Skeletal muscle cell (primary cell): ENCODE measurements around the gene ELMO2.
"Not testable (repeated sequence)": the region's sequence is repeated elsewhere in the genome, so short reads cannot be mapped to it uniquely, and the experiment has no call there.

Experiments used
- DNase-seq: peaks from one replicate; pipeline ENCODE4 v3.0.0-alpha.2; 2010; ENCODE audit warnings: low read depth
- H3K4me3 ChIP-seq: 2 replicates; pipeline ENCODE4 v1.5.1; 2011; ENCODE audit warnings: low read depth, mild to moderate bottlenecking, control low read depth, low read length, moderate library complexity

ELMO2 gene

DNA sequence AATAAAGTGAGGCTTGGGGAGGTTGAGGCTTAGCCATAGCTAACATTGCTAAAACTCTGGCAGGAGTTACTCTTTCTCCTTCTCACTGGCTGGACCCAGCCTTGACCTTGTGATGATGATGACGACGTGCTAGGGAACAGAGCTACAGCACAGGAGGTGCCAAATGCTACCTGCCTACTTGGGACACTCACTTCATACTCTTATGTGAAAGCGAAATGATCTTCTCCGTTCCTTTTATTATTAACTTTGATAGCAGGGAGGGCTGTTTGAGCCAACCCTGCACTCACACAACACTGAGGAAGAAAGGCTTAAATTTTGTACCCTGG, 1.2 kb upstream of the ELMO2 start:
- no peak for DNase-seq
- no peak overlapping the region for H3K4me3 ChIP-seq

DNA sequence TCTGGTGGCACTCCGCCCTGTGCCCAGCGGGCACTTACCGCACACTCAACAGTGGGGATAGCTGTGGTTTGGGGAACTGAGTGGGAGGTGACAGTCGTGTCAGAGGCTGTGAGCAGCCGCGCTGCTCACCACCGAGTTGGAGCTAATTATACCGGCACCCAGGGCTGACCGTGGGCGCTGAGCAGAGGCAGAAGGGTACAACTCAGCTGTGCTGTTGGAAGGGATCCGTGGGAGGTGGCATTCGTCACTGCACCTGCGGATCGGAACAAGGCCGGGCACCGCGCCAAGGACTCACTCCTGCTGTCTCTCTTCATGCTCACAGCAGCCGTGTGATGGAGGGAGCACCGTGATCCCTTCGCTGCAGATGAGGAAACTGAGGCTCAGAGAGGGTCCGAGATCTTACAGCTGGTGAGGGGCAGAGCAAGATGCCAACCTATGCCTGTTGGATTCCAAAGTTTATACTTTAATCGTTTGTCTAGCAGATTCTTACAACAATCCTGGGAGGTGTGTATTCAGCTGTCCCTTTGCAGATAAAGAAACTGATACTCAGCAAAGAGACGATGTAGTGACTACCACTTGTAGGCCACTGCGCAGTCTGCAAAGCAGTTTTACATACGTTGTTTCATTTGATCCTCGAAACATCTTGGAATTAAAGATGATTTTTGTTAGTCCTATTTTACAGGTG, 713 bp upstream of the ELMO2 start:
- peak overlapping the region; percentile 82 for H3K4me3 ChIP-seq
- peak; percentile 26 for DNase-seq

DNA sequence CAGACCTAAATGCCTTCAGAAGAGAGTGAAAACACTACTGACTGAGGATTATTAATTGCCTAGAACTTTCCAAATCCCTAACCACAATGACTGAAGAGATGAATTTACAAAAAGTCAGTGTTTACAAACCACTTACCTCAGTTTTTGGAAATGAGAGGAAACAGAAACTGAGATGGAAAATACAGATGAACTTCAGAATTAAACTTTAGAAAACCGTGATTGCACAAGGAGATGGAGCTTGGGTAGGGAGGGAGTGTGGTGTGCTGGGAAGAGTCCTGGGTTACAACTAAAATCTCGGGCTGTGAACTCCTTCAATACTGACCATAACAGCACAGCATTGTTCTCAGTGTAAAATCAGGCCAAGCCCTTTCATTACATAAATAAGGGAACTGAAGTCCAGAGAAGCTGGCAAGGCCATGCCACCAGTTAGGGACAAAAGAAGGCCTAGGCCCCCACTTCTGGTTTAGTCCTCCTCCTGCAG, 4.0 kb downstream of the ELMO2 start:
- no peak overlapping the region for H3K4me3 ChIP-seq
- DNase-seq = no peak

DNA sequence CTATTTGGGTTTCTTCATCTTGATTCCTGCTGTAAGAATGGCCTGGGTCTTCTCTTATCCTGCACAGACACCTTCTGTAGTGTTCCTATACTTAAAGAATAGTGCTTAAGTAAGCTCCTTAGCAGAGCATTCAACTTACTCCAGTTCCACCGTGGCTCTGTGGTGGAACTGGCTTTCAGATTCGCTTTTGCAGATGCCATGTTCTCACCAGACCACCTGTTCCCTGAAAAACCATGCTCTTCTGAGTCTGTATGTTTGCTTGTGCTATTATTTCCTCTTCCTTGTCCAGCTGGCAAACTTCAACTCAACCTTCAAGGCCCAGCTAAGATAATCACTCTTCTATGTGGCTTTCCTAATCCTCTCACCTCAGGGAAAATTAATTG, 4.9 kb downstream of the ELMO2 start:
- H3K4me3 ChIP-seq = no peak overlapping the region
- no peak for DNase-seq

DNA sequence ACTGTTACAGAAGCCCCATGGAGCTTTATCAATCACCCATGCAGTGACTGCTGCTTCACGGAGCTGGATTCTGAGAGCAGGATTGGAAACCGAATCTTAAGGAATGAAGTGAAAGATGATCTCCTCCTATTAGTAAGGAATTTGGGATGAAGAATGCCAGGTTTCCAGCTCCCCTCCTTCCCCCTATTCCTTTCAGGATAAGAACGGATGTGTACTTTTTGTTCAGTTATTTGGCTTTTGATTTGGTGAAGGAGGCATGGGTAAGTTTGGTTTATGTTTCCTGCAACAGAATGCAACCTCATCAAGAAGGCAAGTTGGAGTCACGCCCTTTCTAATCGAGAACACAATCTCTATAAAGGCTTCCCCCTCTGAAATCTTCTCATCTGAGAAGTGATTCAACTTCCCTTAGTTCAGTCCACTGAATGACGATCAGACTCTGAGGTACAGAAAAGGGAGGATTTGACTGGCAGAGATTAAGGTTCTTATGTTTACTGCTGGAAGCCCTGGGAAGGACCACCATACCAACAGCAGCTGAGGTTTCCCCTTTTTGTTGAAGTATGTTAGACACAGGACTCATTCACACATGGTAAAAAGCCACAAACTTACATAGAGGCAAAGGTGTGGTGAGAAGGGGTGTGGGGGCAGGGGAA, 5.5 kb downstream of the ELMO2 start:
- peak overlapping the region; percentile 8 for H3K4me3 ChIP-seq
- DNase-seq = peak; percentile 21

DNA sequence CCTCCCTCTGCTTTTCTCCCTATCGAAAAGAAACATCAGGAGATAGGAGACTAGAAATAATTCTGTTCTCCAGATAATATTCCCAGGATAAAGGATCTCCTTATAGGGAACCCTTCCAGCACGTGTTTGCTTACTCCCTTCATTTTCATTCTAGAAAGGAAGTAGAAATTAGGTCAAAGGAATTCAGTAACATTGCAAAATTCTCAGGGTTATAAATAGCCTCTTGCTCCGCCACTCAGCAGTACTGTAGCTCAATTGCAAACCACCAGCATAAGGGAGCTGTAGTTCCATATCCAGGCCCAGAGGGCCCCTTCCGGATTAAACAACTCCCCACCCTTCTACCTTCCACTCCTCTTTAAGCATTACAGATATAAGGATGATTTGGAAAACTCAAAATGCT, 6.2 kb downstream of the ELMO2 start:
- H3K4me3 ChIP-seq = peak overlapping the region; percentile 8
- DNase-seq = peak; percentile 54

DNA sequence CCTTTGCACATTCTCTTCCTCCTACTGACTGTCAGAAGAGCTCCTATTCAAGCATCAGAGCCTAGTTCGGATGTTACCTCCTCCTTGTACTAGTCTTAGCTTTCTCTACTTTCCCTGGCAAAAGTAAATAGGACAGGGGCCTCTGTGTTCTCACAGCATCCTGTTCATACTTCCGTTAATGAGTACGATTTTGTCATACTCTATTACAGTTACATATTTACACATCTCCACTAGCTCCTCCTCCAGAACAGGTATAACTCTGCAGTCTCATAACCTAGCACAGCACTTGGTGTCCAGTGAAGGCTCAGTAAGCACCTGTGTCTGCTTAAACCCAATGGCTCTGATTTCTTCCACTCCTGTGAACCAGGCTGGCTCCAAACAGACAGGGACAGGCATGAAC, 7.0 kb downstream of the ELMO2 start:
- H3K4me3 ChIP-seq = no peak overlapping the region
- DNase-seq = no peak

DNA sequence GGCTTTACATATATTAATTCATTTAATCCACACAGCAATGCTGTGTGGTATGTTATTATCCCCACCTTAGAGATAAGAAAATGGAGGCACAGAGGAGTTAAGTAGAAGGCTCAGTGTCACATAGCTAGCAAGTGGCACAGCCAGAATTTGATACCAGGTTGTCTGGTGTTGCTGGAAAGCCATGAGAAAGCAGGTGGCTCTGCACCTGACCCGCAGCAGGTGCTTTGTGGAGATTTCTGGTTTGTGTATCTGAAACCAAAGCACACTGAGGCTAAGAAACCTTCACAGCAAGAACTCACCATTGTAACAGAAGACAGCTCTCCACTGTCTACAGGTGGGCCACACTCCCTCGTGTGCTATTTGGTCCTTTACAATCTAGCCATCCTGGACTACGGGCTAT, 7.5 kb downstream of the ELMO2 start:
- no peak overlapping the region for H3K4me3 ChIP-seq
- no peak for DNase-seq

DNA sequence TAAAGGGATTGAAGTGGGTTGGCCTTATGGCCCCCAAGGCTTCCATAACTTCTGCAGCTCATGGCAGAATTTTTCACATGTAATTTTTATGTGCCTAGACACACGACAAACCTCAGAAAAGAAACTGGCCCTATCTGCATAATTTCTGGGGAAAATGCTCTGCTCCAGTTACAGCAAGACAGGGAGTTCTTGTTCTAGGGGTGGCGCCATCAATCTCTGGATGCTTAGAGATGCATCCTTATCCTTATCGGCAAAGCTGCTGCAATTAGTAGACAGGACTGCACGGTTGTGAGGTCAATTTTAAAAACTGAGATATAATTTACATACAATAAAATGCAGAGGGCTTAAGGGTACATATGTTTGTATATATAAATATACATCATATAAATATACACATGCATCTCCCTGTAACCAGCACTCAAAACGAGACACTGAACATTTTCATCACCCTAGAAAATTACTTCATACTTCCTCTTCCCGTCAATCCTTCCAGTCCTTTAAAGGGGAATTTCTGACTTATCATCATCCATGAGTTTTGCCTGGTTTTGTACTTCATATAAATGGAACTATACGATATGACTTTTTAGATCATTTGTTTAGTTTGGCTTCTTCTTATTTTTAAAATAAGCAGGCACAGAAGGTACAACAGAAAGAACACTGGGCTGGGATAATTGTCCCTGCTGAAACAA, 10.2 kb downstream of the ELMO2 start:
- H3K4me3 ChIP-seq = no peak overlapping the region
- DNase-seq = no peak

DNA sequence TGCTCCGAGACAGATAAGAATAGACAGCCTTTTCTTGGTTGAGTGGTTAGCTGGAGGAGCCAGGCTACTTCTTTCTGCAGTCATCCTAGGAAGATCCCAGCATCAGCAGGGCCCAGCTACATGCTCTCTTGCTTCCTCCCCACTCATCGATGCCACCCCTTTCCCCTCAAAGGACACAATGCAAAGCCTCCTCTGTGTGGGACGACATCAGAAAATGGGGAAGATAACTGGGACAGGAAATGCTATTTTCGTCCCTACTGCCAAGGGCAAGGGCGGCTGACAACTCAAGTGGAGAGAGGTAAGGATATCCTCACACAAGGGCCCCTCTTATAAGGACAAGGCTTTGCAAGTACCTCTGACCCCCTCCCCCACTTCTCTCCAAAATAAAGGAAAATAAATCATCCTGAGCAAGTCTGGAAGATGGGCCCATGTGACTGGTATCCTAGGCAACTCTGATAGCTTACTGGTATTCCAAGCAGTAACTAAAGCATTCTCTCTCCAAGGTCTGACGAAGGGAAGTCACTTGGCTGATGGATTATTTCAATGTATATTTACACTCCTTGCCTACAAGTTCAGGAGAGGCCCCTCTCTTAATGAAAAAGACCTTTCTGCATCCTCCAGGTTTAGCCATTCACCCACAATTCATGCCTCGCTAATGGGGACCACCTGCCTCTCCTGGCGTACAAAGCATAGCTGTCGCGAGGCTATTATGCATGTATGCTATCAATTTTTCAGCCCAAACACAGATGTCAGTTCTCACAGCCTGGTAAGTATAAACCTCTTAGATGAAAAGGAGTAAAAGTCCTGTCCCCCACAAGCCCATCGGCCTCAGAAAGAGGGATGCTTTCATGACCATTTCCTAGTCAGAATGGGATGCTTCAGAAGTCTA, 11.3 kb downstream of the ELMO2 start:
- no peak overlapping the region for H3K4me3 ChIP-seq
- DNase-seq = no peak

DNA sequence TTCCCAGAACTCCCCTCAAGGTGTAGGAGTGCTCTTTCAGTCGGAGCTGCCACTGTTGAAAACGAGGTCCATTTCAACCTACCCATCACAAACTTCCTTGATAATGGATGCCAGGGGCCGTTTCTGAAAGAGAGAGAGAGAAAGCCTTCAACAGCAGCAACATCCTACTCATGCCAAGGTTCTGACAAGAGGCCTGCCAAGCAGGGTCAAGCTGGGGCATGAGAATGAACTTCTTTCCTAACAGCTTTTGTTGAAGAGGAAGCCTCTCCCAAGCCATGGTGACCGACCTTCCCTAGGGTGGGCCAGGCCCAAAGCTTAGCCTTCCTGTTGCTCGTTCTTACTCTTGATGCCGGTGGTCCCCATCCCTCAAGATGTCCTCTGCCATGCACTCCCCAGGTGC, 12.4 kb downstream of the ELMO2 start:
- H3K4me3 ChIP-seq = no peak overlapping the region
- no peak for DNase-seq

DNA sequence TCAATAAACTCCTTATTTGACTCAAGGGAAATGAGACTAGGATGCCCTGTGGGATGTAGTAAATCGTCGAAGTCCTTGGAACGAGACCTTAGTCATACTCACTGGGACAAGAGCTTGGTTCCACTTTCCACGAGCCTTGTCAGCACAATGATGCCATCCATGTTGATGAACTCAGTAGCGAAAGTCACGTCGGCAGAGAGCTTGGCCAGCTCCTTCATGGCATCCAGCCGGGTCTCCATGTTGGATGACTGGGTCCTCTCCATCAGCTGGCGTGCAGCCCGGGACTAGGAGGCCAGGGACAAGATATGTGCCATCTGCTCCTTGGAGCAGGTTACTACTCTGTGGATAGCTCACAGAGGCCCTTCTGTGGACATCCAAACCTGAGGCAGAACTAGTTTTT, 17.5 kb downstream of the ELMO2 start:
- DNase-seq = no peak

DNA sequence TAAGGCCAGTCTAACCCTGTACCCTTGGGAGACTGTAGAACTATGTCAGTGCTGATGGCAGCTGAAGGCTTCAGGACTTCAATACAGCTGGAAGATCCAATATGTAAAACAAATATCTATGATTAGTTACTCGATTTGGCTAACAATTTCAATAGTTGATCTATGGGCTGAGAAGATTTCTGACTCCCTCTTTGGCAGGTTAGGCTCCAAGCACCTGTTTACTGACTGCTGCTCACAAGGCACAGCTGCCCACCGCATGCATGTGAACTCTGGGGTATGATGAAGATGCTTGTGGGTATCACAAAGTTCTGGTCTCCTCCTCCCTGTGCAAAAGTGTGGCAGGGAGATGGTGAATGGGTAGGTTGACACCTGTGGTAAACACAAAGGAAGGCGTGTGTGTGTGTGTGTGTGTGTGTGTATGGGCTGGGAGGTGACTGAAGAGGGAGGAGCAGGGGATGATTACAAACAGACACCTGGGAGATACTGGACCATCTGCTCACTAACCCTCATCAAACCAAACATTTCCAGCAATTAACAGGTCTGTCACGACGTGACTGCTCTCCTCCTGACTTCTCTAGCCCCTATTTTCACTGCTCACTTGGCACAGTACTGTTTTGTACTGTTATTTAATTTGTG, 18.1 kb downstream of the ELMO2 start:
- no peak overlapping the region for H3K4me3 ChIP-seq
- no peak for DNase-seq

More for the DNA sequence above, 17.5 kb downstream of the ELMO2 start:
- no peak overlapping the region for H3K4me3 ChIP-seq

DNA sequence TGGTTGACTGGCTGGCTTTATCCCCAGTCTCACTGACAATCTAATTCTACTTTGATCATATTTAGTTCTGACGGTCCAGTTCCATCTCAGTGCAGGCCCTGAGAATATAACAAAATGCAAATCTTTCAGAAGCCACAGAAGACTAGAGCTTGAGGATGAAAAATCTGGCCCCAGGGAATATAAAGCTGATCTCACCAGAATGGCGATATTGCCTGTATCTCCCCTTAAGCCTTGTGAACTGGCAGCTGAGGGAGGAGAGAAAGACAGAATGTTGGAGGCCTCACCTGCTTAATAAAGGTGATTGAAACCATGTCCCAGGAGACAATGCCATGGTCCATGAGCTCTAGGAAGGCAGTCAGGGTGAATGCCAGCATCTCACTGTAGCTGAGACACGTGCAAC, 19.4 kb downstream of the ELMO2 start:
- not testable (repeated sequence) for H3K4me3 ChIP-seq, DNase-seq

DNA sequence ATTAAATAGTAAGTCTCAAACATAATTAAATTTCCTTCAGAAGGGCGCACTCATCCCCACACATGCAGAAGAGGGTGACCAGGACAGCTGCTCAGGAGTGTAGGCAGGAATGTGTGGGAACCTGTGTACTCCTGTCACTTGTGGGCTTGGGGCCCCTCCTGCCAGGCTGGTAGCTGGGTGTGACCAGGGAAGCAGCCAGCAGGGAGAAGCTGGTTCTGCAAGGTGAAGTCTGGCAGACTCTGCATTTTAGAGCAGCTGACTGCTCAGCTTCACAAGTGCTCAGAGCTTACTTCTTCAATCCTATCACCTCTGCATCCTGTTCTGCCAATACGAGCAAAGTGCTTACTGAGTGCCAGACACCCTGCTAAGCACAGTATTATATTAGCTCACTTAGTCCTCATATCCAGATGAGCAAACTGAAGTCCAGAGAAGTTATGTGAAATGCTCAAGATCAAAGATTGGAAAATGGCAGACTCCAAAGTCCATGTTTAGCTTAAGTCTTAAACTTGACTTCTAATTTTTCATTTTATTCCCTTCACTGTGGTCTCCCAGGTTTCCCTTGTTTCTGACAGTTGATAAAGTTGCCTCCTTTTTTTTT, 27.9 kb downstream of the ELMO2 start:
- no peak overlapping the region for H3K4me3 ChIP-seq
- DNase-seq = no peak

DNA sequence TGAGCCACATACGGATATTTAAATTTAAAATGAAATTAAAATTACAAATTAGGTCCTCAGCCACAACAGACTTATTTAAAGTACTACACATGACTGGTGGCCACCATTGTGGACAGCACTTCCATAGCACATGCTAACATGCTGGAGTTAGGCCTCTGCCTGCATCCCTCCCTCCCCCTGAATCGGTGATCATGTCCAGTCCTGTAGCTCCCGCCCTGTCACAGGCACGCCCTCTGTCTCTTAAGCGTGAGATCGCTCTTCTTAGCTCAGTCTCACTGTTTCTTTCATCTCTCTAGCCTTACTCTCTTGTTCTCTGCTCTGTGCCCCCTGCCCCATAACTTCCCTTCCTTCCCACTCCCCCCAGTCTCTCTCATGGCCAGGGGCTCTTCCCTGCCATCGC, 28.9 kb downstream of the ELMO2 start:
- no peak for DNase-seq
- no peak overlapping the region for H3K4me3 ChIP-seq

DNA sequence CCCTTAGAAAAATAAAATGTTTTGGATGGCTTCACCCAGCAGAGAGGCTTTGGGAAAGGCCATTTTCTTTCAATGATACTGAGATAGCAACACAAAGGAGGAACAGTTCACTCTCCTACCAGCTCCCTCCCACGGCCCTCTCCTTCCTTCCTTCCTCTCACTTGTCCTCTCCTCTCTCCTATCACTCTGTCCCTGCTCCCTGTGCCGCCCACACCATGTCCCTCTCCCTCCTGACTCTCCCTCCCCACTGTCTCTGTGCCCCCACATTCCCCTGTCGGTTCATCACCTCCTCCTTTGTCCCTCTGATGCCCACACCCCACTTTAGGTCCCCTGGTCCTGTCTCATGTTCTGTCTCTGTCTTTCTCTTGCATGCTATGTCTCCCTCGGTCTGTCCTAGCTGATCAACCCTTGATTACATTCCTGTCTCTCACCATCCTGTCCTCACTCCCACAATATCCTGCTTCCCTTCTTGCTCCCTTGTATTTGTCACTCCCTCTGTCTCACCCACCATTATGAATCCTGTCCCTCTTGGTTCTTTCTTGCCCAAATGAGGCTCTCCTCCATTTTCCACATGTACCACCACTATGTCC, 30.1 kb downstream of the ELMO2 start:
- no peak for DNase-seq
- H3K4me3 ChIP-seq = no peak overlapping the region

DNA sequence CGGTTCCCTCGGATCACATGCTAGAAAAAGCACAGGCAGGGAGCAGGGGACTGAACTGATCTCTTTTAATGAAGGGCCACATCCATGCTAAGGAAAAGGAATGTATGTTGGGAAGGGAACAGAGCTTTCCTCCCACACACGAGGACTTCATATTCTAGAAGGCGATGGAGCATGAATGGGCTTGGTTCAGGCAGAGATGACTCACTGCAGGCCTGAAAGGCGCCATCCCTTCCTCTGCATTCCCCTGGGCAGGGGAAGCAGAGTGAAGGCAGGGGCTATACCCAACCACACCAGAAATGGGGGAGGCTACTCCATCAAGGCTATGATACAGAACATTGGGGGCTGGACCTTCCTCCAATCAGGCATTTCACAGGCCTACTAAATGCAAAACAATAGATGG, 30.6 kb downstream of the ELMO2 start:
- peak; percentile 11 for DNase-seq
- H3K4me3 ChIP-seq = no peak overlapping the region

DNA sequence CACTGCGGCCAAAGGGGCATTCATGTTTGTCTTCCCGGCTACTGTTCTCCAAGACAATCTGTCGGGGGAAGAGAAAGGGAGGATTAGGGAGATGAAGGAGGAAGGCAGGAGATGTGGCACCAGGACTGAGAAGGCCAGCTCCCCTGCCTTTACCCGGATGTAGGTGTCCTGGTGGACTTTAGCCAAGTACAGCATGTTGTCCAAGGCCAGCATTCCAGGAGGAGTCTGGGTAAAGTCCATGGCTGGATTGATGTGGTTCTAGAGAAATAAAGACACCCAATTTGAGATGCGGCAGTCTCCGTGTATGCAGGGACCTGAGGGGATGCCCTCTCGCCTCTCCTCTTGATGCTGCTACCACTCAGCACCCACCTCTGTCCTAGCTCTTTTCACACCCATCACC, 32.0 kb downstream of the ELMO2 start:
- DNase-seq = no peak
- H3K4me3 ChIP-seq = no peak overlapping the region
